Lower lobe of right lung (tissue), 2 donors: Measurements from ENCODE around the gene FAM163B. TPM values are rescaled to one million over a fixed set of nuclear protein-coding genes. Genes with fewer than 3 reads are reported as not detected.

Experiments
- ATAC-seq, 2 donors: fragments of 200-7000 bp; cut with Tn5 transposase; one replicate each; pipeline ENCODE4 v1.9.1; 2020 to 2022; ENCODE audit warnings: mild to moderate bottlenecking in 2 of 2, moderate library complexity in 2 of 2
- DNase-seq: peaks from one replicate; pipeline ENCODE4 v3.0.0-alpha.2; 2020
- H3K27ac ChIP-seq: fragments of 200-600 bp; one replicate; pipeline ENCODE4 v1.8.0; 2022
- H3K27me3 ChIP-seq: fragments of 200-600 bp; one replicate; pipeline ENCODE4 v1.8.0; 2022; ENCODE audit warnings: low read depth
- H3K36me3 ChIP-seq: fragments of 200-600 bp; one replicate; pipeline ENCODE4 v1.8.0; 2022; ENCODE audit warnings: mild to moderate bottlenecking
- H3K4me1 ChIP-seq: fragments of 200-600 bp; one replicate; pipeline ENCODE4 v1.8.0; 2022
- H3K4me3 ChIP-seq: fragments of 200-600 bp; one replicate; pipeline ENCODE4 v1.8.0; 2022; ENCODE audit warnings: mild to moderate bottlenecking
- H3K9me3 ChIP-seq: fragments of 200-600 bp; one replicate; pipeline ENCODE4 v1.8.0; 2022
- CTCF ChIP-seq: fragments of 200-600 bp; IDR thresholded peaks from one replicate; pipeline ENCODE4 v1.8.0; 2022; ENCODE audit warnings: antibody characterized with exemption, mild to moderate bottlenecking
- intact Hi-C: fragments of 100-400 bp; cut with DNase I; formaldehyde crosslinking; loops from one replicate; pipeline ENCODE4 v1.11.0; 2022
- total RNA-seq: library from RNA; stranded (reverse); fragmentation: NEBNext Ultra II Directional; extraction: Animal tissue kit (Norgen Biotek cat#: 25700); gene quantifications from one replicate; pipeline ENCODE4 v1.2.1, GENCODE V29; 2021
- donor health status: DM: no; HTN: yes; CAD: no; lungs with severe emphysema.

The FAM163B gene
- total RNA-seq, 1 donor from 2014 or later: not detected

- no peak for DNase-seq
- ATAC-seq: no peak
- no peak overlapping the region for H3K27ac ChIP-seq
- peaks cover 12% of the 10 kb centered on the region for H3K4me1 ChIP-seq
- intact Hi-C loops: no loop called here
- peaks cover 6% of the 10 kb centered on the region for H3K36me3 ChIP-seq
- H3K9me3 ChIP-seq: no peaks in the 10 kb centered on the region
- H3K27me3 ChIP-seq: no peaks in the 10 kb centered on the region
- no peak overlapping the region for H3K4me3 ChIP-seq
- TF ChIP-seq CTCF: no peak
Observed at GRCh38 chr9:133571391-133571890, 37.7 kb downstream of the FAM163B start.

GRCh38 chr9:133570691-133571080 is 38.5 kb downstream of the FAM163B start:
- no peak for TF ChIP-seq CTCF
- no peaks in the 10 kb centered on the region for H3K9me3 ChIP-seq
- DNase-seq: no peak
- H3K36me3 ChIP-seq: peaks cover 6% of the 10 kb centered on the region
- no peaks in the 10 kb centered on the region for H3K27me3 ChIP-seq
- intact Hi-C loops: no loop called here
- peaks cover 9% of the 10 kb centered on the region for H3K4me1 ChIP-seq
- no peak overlapping the region for H3K27ac ChIP-seq
- H3K4me3 ChIP-seq: no peak overlapping the region
- no peak for ATAC-seq

GRCh38 chr9:133569891-133570690 is 39.1 kb downstream of the FAM163B start:
- H3K9me3 ChIP-seq: no peaks in the 10 kb centered on the region
- DNase-seq: peak; percentile 86
- no peak overlapping the region for H3K27ac ChIP-seq
- H3K4me1 ChIP-seq: peaks cover 12% of the 10 kb centered on the region
- H3K36me3 ChIP-seq: peaks cover 6% of the 10 kb centered on the region
- no peak for TF ChIP-seq CTCF
- H3K4me3 ChIP-seq: no peak overlapping the region
- H3K27me3 ChIP-seq: no peaks in the 10 kb centered on the region
- peak; percentile 71 to 83 for ATAC-seq
- intact Hi-C loops: no loop called here

GRCh38 chr9:133569121-133569785 is 39.9 kb downstream of the FAM163B start:
- Histone ChIP-seq H3K36me3 (peaks cover 6% of the 10 kb centered on the region), H3K27me3 (no peaks in the 10 kb centered on the region), H3K4me1 (peaks cover 16% of the 10 kb centered on the region), H3K4me3 (no peak overlapping the region), H3K9me3 (no peaks in the 10 kb centered on the region), H3K27ac (no peak overlapping the region)
- no peak for TF ChIP-seq CTCF
- no peak for DNase-seq
- intact Hi-C loops: no loop called here
- ATAC-seq: no peak

GRCh38 chr9:133568186-133568585 is 41.0 kb downstream of the FAM163B start:
- no peaks in the 10 kb centered on the region for H3K27me3 ChIP-seq
- intact Hi-C loops: no loop called here
- DNase-seq: no peak
- H3K36me3 ChIP-seq: peaks cover 6% of the 10 kb centered on the region
- H3K4me3 ChIP-seq: no peak overlapping the region
- H3K9me3 ChIP-seq: no peaks in the 10 kb centered on the region
- ATAC-seq: no peak
- peaks cover 20% of the 10 kb centered on the region for H3K4me1 ChIP-seq
- TF ChIP-seq CTCF: no peak
- no peak overlapping the region for H3K27ac ChIP-seq
